HepG2 (cell line): Measurements from ENCODE around the gene FBH1. TPM values are rescaled to one million over a fixed set of nuclear protein-coding genes. Genes with fewer than 3 reads are reported as not detected.

Experiments
- ARID5B ChIP-seq: IDR thresholded peaks from 2 replicates; pipeline ENCODE4 v1.4.0; 2020; ENCODE audit warnings: mild to moderate bottlenecking, missing genetic modification reagents
- ATF4 ChIP-seq, 2 experiments: fragments of 450-650 bp in 1 of 2; sonication (generic) in 1 of 2; formaldehyde crosslinking; IDR thresholded peaks; 2 replicates each; pipeline versions ENCODE4 v1.5.0 to v1.8.0; 2020 to 2022; ENCODE audit warnings: mild to moderate bottlenecking in 1 of 2, missing genetic modification reagents in 1 of 2
- CCDC6 ChIP-seq: sonication (generic); formaldehyde crosslinking; IDR thresholded peaks from 2 replicates; pipeline ENCODE4 v1.8.1; 2022; ENCODE audit warnings: mild to moderate bottlenecking, missing genetic modification reagents, moderate library complexity
- FOXK1 ChIP-seq: sonication (generic); formaldehyde crosslinking; IDR thresholded peaks from 2 replicates; pipeline ENCODE4 v1.4.0; 2020; ENCODE audit warnings: low read depth, missing genetic modification reagents, borderline replicate concordance
- GABPA ChIP-seq, 2 experiments: IDR thresholded peaks; 2 replicates each; pipeline ENCODE4 v1.6.1; 2011 to 2016; ENCODE audit warnings: low read depth in 2 of 2, low read length in 1 of 2, missing biosample characterization in 1 of 2, missing genetic modification characterization in 1 of 2
- KDM5B ChIP-seq: sonication (generic); formaldehyde crosslinking; IDR thresholded peaks from 2 replicates; pipeline ENCODE4 v1.4.0; 2020; ENCODE audit warnings: missing genetic modification reagents, mild to moderate bottlenecking, borderline replicate concordance
- POGK ChIP-seq: sonication (generic); formaldehyde crosslinking; conservative IDR thresholded peaks from 2 replicates; pipeline ENCODE4 v1.8.0; 2022; ENCODE audit warnings: mild to moderate bottlenecking, moderate library complexity, missing genetic modification reagents
- TBX2 ChIP-seq: sonication (generic); formaldehyde crosslinking; IDR thresholded peaks from 2 replicates; pipeline ENCODE4 v1.5.0; 2020; ENCODE audit warnings: missing genetic modification reagents, mild to moderate bottlenecking, borderline replicate concordance
- THRA ChIP-seq: sonication (generic); formaldehyde crosslinking; IDR thresholded peaks from 2 replicates; pipeline ENCODE4 v1.4.0; 2020; ENCODE audit warnings: missing genetic modification reagents, borderline replicate concordance
- TIGD3 ChIP-seq: sonication (generic); formaldehyde crosslinking; IDR thresholded peaks from 2 replicates; pipeline ENCODE4 v1.5.1; 2020; ENCODE audit warnings: mild to moderate bottlenecking, missing genetic modification reagents, borderline replicate concordance
- ZBTB2 ChIP-seq: sonication (generic); formaldehyde crosslinking; IDR thresholded peaks from 2 replicates; pipeline ENCODE4 v1.8.0; 2022; ENCODE audit warnings: low read depth, missing genetic modification reagents
- ZNF101 ChIP-seq: sonication (generic); formaldehyde crosslinking; IDR thresholded peaks from 2 replicates; pipeline ENCODE4 v1.4.0; 2020; ENCODE audit warnings: mild to moderate bottlenecking, low read depth, missing genetic modification reagents, borderline replicate concordance
- ZNF563 ChIP-seq: sonication (generic); formaldehyde crosslinking; IDR thresholded peaks from 2 replicates; pipeline ENCODE4 v1.8.0; 2022; ENCODE audit warnings: mild to moderate bottlenecking, moderate library complexity, missing genetic modification reagents
- ZNF7 ChIP-seq: IDR thresholded peaks from 2 replicates; pipeline ENCODE4 v1.6.1; 2016; ENCODE audit warnings: missing biosample characterization, missing genetic modification reagents
- polyA plus RNA-seq, 8 experiments: library from polyadenylated mRNA; depleted of rRNA in 3 of 8; stranded (reverse) in 7 of 8; unstranded in 1 of 8; fragments of >200 nt; fragmentation: Illumina TruSeq in 4 of 8; extraction: Trizol in 4 of 8; gene quantifications; 2 replicates each; pipeline versions ENCODE4 v1.2.1 to v1.2.3, GENCODE V29; 2011 to 2016; ENCODE audit warnings: low read depth in 4 of 8, missing spikeins in 1 of 8, mixed read lengths in 1 of 8; ENCODE audit not compliant: insufficient read depth in 1 of 8
- total RNA-seq, 5 experiments: library from RNA; depleted of rRNA; stranded (reverse); fragments of >200 nt; fragmentation: Illumina TruSeq; extraction: Trizol; gene quantifications; 2 replicates each; pipeline ENCODE4 v1.2.3, GENCODE V29; 2016; ENCODE audit warnings: low read depth in 1 of 5

The FBH1 gene
- total and polyA plus RNA-seq, 2 of the 13 experiments (the other 11 are each of a cell fraction or from before 2014, with no cell fraction given) = 48.8 to 60.3 TPM

GRCh38 chr10:5968681-5969453 lies 78.8 kb downstream of the FBH1 start (continued):
- TF ChIP-seq ATF4 (CRISPR knock-in tag; IDR thresholded peaks at IDR 0.05) (peak in 1 of 2 experiments; percentile 61; a peak in 1 of 4 replicates), ZNF563 (CRISPR knock-in tag) (peak; percentile 54; the same call in 1 of the 2 replicates), CCDC6 (0 out of 2 replicates have a peak, but pooled peaks have one; percentile 29), FOXK1 (CRISPR knock-in tag) (peak; percentile 94; the same call in 1 of the 2 replicates), GABPA (IDR thresholded peaks at IDR 0.05; ENCODE audit: low read depth, low read length) (0 out of 2 replicates have a peak, but pooled peaks have one; percentile 23), GABPA (CRISPR knock-in tag; IDR thresholded peaks at IDR 0.05; ENCODE audit: low read depth) (peak; percentile 80), ZNF101 (CRISPR knock-in tag) (no peak), KDM5B (peak; percentile 76; the same call in 1 of the 2 replicates), TBX2 (peak; percentile 99), THRA (CRISPR knock-in tag) (0 out of 2 replicates have a peak, but pooled peaks have one; percentile 55), ZBTB2 (peak; percentile 30; the same call in 1 of the 2 replicates), ZNF7 (0 out of 2 replicates have a peak, but pooled peaks have one; percentile 15), POGK (CRISPR knock-in tag) (peak; percentile 41; the same call in 1 of the 2 replicates), ARID5B (CRISPR knock-in tag) (peak; percentile 96), TIGD3 (CRISPR knock-in tag) (peak; percentile 76; the same call in 1 of the 2 replicates)
